ENCODE measurements around the gene MTHFD2.
"Not testable (repeated sequence)": the region's sequence is repeated elsewhere in the genome, so short reads cannot be mapped to it uniquely, and the experiment has no call there.

Gene MTHFD2

GRCh38 chr2:74221604-74222299 lies 23.3 kb downstream of the MTHFD2 start:
- H3K27ac ChIP-seq (ENCODE audit: low read depth, low read length), result no peak overlapping the region
- H3K27me3 ChIP-seq (ENCODE audit: control insufficient read depth, insufficient read depth, low read length), result no peaks in the 10 kb centered on the region
- no peaks in the 10 kb centered on the region for H3K36me3 ChIP-seq (ENCODE audit: control insufficient read depth, insufficient read depth, low read length)
- no peak overlapping the region for H3K9ac ChIP-seq (ENCODE audit: low read length)
- no peak overlapping the region for H3K4me3 ChIP-seq (ENCODE audit: low read length)
- H3K4me1 ChIP-seq (ENCODE audit: control insufficient read depth, insufficient read depth, low read length), result no peaks in the 10 kb centered on the region

DNA sequence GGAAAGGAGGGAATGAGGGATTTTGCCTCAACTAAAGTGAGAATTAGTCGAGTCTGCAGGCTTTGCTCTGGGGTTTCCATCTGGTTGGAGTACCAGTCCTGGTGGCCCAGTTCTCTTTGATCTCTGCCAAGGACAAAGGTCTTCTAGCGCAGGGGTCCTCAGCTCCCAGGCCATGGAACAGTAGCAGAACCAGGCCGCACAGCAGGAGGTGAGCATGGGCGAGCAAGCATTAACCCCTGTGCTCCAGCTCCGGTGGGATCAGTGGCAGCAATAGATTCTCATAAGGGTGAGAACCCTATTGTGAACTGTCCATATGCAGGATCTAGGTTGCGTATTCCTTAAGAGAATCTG lies 23.9 kb downstream of the MTHFD2 start:
- H3K36me3 ChIP-seq (ENCODE audit: control insufficient read depth, insufficient read depth, low read length), result no peaks in the 10 kb centered on the region
- no peak overlapping the region for H3K9ac ChIP-seq (ENCODE audit: low read length)
- no peaks in the 10 kb centered on the region for H3K4me1 ChIP-seq (ENCODE audit: control insufficient read depth, insufficient read depth, low read length)
- no peaks in the 10 kb centered on the region for H3K27me3 ChIP-seq (ENCODE audit: control insufficient read depth, insufficient read depth, low read length)
- no peak overlapping the region for H3K4me3 ChIP-seq (ENCODE audit: low read length)
- no peak overlapping the region for H3K27ac ChIP-seq (ENCODE audit: low read depth, low read length)

GRCh38 chr2:74223941-74224770 lies 25.7 kb downstream of the MTHFD2 start:
- H3K9ac ChIP-seq (ENCODE audit: low read length), result no peak overlapping the region
- no peaks in the 10 kb centered on the region for H3K27me3 ChIP-seq (ENCODE audit: control insufficient read depth, insufficient read depth, low read length)
- no peak overlapping the region for H3K27ac ChIP-seq (ENCODE audit: low read depth, low read length)
- no peak overlapping the region for H3K4me3 ChIP-seq (ENCODE audit: low read length)
- H3K4me1 ChIP-seq (ENCODE audit: control insufficient read depth, insufficient read depth, low read length), result no peaks in the 10 kb centered on the region
- no peaks in the 10 kb centered on the region for H3K36me3 ChIP-seq (ENCODE audit: control insufficient read depth, insufficient read depth, low read length)

- Histone ChIP-seq H3K27ac (ENCODE audit: low read depth, low read length) (no peak overlapping the region), H3K9ac (ENCODE audit: low read length) (no peak overlapping the region), H3K36me3 (ENCODE audit: control insufficient read depth, insufficient read depth, low read length) (no peaks in the 10 kb centered on the region), H3K27me3 (ENCODE audit: control insufficient read depth, insufficient read depth, low read length) (no peaks in the 10 kb centered on the region), H3K4me1 (ENCODE audit: control insufficient read depth, insufficient read depth, low read length) (no peaks in the 10 kb centered on the region), H3K4me3 (ENCODE audit: low read length) (no peak overlapping the region)
Measured at GRCh38 chr2:74225698-74226459, 27.5 kb downstream of the MTHFD2 start.

GRCh38 chr2:74226648-74227213 lies 28.3 kb downstream of the MTHFD2 start:
- Histone ChIP-seq H3K4me1 (ENCODE audit: control insufficient read depth, insufficient read depth, low read length) (no peaks in the 10 kb centered on the region), H3K27ac (ENCODE audit: low read depth, low read length) (no peak overlapping the region), H3K9ac (ENCODE audit: low read length) (no peak overlapping the region), H3K27me3 (ENCODE audit: control insufficient read depth, insufficient read depth, low read length) (no peaks in the 10 kb centered on the region), H3K36me3 (ENCODE audit: control insufficient read depth, insufficient read depth, low read length) (no peaks in the 10 kb centered on the region), H3K4me3 (ENCODE audit: low read length) (no peak overlapping the region)

DNA sequence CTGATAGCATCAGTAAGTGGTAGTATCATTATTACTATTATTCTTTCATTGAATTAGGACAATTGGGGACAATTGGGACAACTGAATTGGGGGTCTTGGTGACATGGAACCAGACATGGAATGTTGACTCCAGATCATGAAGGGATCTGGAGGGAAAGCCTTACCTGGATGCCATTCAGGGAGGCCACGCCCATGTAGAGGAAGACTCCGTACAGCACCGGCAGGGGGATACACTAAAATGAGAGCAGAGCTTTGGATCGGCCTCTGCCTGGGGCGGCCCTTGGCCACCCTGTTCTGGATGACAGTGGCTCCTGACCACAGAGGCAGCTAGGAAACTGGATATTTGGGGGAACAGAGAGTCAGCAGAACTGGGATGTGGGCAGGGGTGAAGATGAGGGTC lies 29.2 kb downstream of the MTHFD2 start:
- Histone ChIP-seq H3K27ac (ENCODE audit: low read depth, low read length) (no peak overlapping the region), H3K27me3 (ENCODE audit: control insufficient read depth, insufficient read depth, low read length) (no peaks in the 10 kb centered on the region), H3K4me1 (ENCODE audit: control insufficient read depth, insufficient read depth, low read length) (no peaks in the 10 kb centered on the region), H3K36me3 (ENCODE audit: control insufficient read depth, insufficient read depth, low read length) (no peaks in the 10 kb centered on the region), H3K4me3 (ENCODE audit: low read length) (no peak overlapping the region), H3K9ac (ENCODE audit: low read length) (no peak overlapping the region)

- H3K36me3 ChIP-seq (ENCODE audit: control insufficient read depth, insufficient read depth, low read length), result no peaks in the 10 kb centered on the region
- no peak overlapping the region for H3K9ac ChIP-seq (ENCODE audit: low read length)
Measured at GRCh38 chr2:74228772-74229171, 30.4 kb downstream of the MTHFD2 start.

DNA sequence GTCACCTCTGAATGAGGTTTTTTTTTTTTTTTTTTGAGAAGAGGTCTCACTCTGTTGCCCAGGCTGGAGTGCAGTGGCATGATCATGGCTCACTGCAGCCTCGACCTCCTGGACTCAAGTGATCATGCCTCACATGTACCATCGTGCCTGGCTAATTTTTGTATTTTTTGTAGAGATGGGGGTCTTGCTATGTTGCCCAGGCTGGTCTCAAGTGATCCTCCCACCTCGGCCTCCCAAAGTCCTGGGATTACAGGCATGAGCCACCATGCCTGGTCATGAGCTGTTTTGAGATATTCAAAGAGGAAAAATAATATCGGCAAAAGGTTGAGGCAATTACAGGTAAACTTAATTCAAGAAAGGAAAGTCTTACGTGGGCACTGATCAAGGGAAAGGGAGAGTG lies 31.4 kb downstream of the MTHFD2 start:
- not testable (repeated sequence) for H3K9ac ChIP-seq (ENCODE audit: low read length); H3K27ac ChIP-seq (ENCODE audit: low read depth, low read length); H3K4me3 ChIP-seq (ENCODE audit: low read length); H3K4me1 ChIP-seq (ENCODE audit: control insufficient read depth, insufficient read depth, low read length); H3K27me3 ChIP-seq (ENCODE audit: control insufficient read depth, insufficient read depth, low read length); H3K36me3 ChIP-seq (ENCODE audit: control insufficient read depth, insufficient read depth, low read length)

More at GRCh38 chr2:74228772-74229171, 30.4 kb downstream of the MTHFD2 start:
- Histone ChIP-seq H3K27me3 (ENCODE audit: control insufficient read depth, insufficient read depth, low read length) (no peaks in the 10 kb centered on the region), H3K4me3 (ENCODE audit: low read length) (no peak overlapping the region), H3K4me1 (ENCODE audit: control insufficient read depth, insufficient read depth, low read length) (no peaks in the 10 kb centered on the region), H3K27ac (ENCODE audit: low read depth, low read length) (no peak overlapping the region)

GRCh38 chr2:74232426-74232825 lies 34.0 kb downstream of the MTHFD2 start:
- no peak overlapping the region for H3K9ac ChIP-seq (ENCODE audit: low read length)
- no peaks in the 10 kb centered on the region for H3K27me3 ChIP-seq (ENCODE audit: control insufficient read depth, insufficient read depth, low read length)
- H3K36me3 ChIP-seq (ENCODE audit: control insufficient read depth, insufficient read depth, low read length), result no peaks in the 10 kb centered on the region
- no peak overlapping the region for H3K27ac ChIP-seq (ENCODE audit: low read depth, low read length)
- H3K4me1 ChIP-seq (ENCODE audit: control insufficient read depth, insufficient read depth, low read length), result no peaks in the 10 kb centered on the region
- no peak overlapping the region for H3K4me3 ChIP-seq (ENCODE audit: low read length)

- Histone ChIP-seq H3K36me3 (ENCODE audit: control insufficient read depth, insufficient read depth, low read length) (no peaks in the 10 kb centered on the region), H3K27me3 (ENCODE audit: control insufficient read depth, insufficient read depth, low read length) (no peaks in the 10 kb centered on the region), H3K27ac (ENCODE audit: low read depth, low read length) (no peak overlapping the region), H3K4me3 (ENCODE audit: low read length) (no peak overlapping the region), H3K9ac (ENCODE audit: low read length) (no peak overlapping the region), H3K4me1 (ENCODE audit: control insufficient read depth, insufficient read depth, low read length) (no peaks in the 10 kb centered on the region)
Measured at GRCh38 chr2:74233648-74234047, 35.2 kb downstream of the MTHFD2 start.

GRCh38 chr2:74235041-74235440 lies 36.6 kb downstream of the MTHFD2 start:
- Histone ChIP-seq H3K36me3 (ENCODE audit: control insufficient read depth, insufficient read depth, low read length) (no peaks in the 10 kb centered on the region), H3K27ac (ENCODE audit: low read depth, low read length) (no peak overlapping the region), H3K27me3 (ENCODE audit: control insufficient read depth, insufficient read depth, low read length) (no peaks in the 10 kb centered on the region), H3K4me1 (ENCODE audit: control insufficient read depth, insufficient read depth, low read length) (no peaks in the 10 kb centered on the region), H3K9ac (ENCODE audit: low read length) (no peak overlapping the region), H3K4me3 (ENCODE audit: low read length) (no peak overlapping the region)

GRCh38 chr2:74238879-74239278 lies 40.5 kb downstream of the MTHFD2 start:
- H3K4me1 ChIP-seq (ENCODE audit: control insufficient read depth, insufficient read depth, low read length), result no peaks in the 10 kb centered on the region
- no peak overlapping the region for H3K4me3 ChIP-seq (ENCODE audit: low read length)
- H3K9ac ChIP-seq (ENCODE audit: low read length), result no peak overlapping the region
- H3K27ac ChIP-seq (ENCODE audit: low read depth, low read length), result no peak overlapping the region
- no peaks in the 10 kb centered on the region for H3K27me3 ChIP-seq (ENCODE audit: control insufficient read depth, insufficient read depth, low read length)
- H3K36me3 ChIP-seq (ENCODE audit: control insufficient read depth, insufficient read depth, low read length), result no peaks in the 10 kb centered on the region
